Heart left ventricle (tissue), 16 donors: ENCODE results near the gene ETV3. TPM values are rescaled to one million over a fixed set of nuclear protein-coding genes. Genes with fewer than 3 reads are reported as not detected.

Experiments used
- ATAC-seq, 4 donors: fragments of 200-7000 bp; cut with Tn5 transposase; one replicate each; pipeline ENCODE4 v1.9.1; 2020 to 2022; ENCODE audit warnings: moderate library complexity in 4 of 4, mild to moderate bottlenecking in 3 of 4, moderate number of reproducible peaks in 1 of 4
- DNase-seq, 5 donors: peaks; one replicate each; pipeline ENCODE4 v3.0.0-alpha.2; 2020
- H3K27ac ChIP-seq, 12 donors: fragments of 200-600 bp; sonication (generic) in 4 of 12; one replicate each; pipeline versions ENCODE4 v1.5.0 to v1.8.0; 2016 to 2022; ENCODE audit warnings: mild to moderate bottlenecking in 2 of 12
- H3K27me3 ChIP-seq, 9 donors: fragments of 200-600 bp; sonication (generic) in 2 of 9; one replicate each; pipeline versions ENCODE4 v1.5.1 to v1.8.0; 2016 to 2022; ENCODE audit warnings: mild to moderate bottlenecking in 3 of 9
- H3K36me3 ChIP-seq, 9 donors: fragments of 200-600 bp; sonication (generic) in 2 of 9; one replicate each; pipeline versions ENCODE4 v1.5.0 to v1.8.0; 2018 to 2022; ENCODE audit warnings: mild to moderate bottlenecking in 2 of 9
- H3K4me1 ChIP-seq, 12 donors: fragments of 200-600 bp; sonication (generic) in 4 of 12; one replicate each; pipeline versions ENCODE4 v1.5.0 to v1.8.0; 2016 to 2022; ENCODE audit warnings: mild to moderate bottlenecking in 3 of 12
- H3K4me3 ChIP-seq, 12 donors: fragments of 200-600 bp; sonication (generic) in 4 of 12; one replicate each; pipeline versions ENCODE4 v1.5.0 to v1.8.0; 2017 to 2022; ENCODE audit warnings: mild to moderate bottlenecking in 9 of 12, moderate library complexity in 4 of 12
- H3K9me3 ChIP-seq, 12 donors: fragments of 200-600 bp; sonication (generic) in 4 of 12; one replicate each; pipeline versions ENCODE4 v1.5.0 to v1.8.0; 2016 to 2022; ENCODE audit warnings: mild to moderate bottlenecking in 1 of 12
- POLR2A ChIP-seq, 2 donors: fragments of 450-650 bp; IDR thresholded peaks; one replicate each; pipeline ENCODE4 v1.6.1; 2017; ENCODE audit warnings: antibody characterized with exemption in 2 of 2, mild to moderate bottlenecking in 2 of 2, moderate library complexity in 2 of 2
- WGBS, 4 donors: extraction: QIAGEN DNeasy Blood & Tissue Kit in 2 of 4; methylation state at CpG; one replicate each; pipeline versions ENCODE4 v1.1.5 to v1.1.7; 2013 to 2018; 5-methylcytosine and 5-hydroxymethylcytosine counted together
- intact Hi-C, 10 donors: fragments of 100-400 bp; cut with DNase I; formaldehyde crosslinking; loops; one replicate each; pipeline versions ENCODE4 v1.11.1 to v1.14.2; 2022
- polyA plus RNA-seq, 2 donors: library from polyadenylated mRNA; stranded (reverse); fragments of 200-250 nt; gene quantifications; one replicate each; pipeline ENCODE4 v1.2.3, GENCODE V29; 2013
- total RNA-seq, 9 donors: library from RNA; depleted of rRNA in 2 of 9; stranded (reverse); fragments of >200 nt in 2 of 9; fragmentation: NEBNext Ultra II Directional in 3 of 9; extraction: Animal tissue kit (Norgen Biotek cat#: 25700) in 3 of 9; gene quantifications; one replicate each; pipeline versions ENCODE4 v1.1.0 to v1.2.4, GENCODE V29; 2016 to 2023
- TF ChIP-seq, protein P1 (sequence below), 12 donors: fragments of 200-600 bp; sonication (generic) in 4 of 12; IDR thresholded peaks; one replicate each; pipeline versions ENCODE4 v1.5.0 to v1.8.0; 2018 to 2022; ENCODE audit warnings: antibody characterized with exemption in 12 of 12, mild to moderate bottlenecking in 5 of 12
- donor health status: ischemic (EF 13 %, LVEDD 7.1; RV severe dilation, severe dysfunction).
- donor health status: healthy with polysubstance abuse.
- donor health status: DM: no; HTN: yes; CAD: no.
- donor health status: DM: no; HTN: no; CAD: no.
- donor health status: ischemic (EF 25% LVEDD 6.9; RV normal size, moderate dysfunction).
- donor health status: ischemic (EF 25% LVEDD 5.7; RV mildly dilated, moderate dysfunction).
- donor health status: healthy.
- donor health status: DM: yes; HTN: yes; CAD: no.
- donor health status: ischemic (EF 35%, LVEDD 5.7; RV mildly dilated, moderate dysfunction).
- donor health status: nonischemic (EF 11% LVEDD 7.7; RV severe dilation, severe dysfunction).
- donor health status: DM: yes; HTN: yes; CAD: no.
- donor health status: PGD.
- donor health status: ischemic (EF 29% LVEDD 5.4; RV normal size, mild dysfunction).
- donor health status: nonischemic (EF 23%, LVEDD 6.1; RV moderate dilation, normal function).

ETV3 gene
- total and polyA plus RNA-seq, 11 donors: 4.5 to 24.3 (median 15.9) TPM

GRCh38 chr1:157098519-157098918 is 39.7 kb downstream of the ETV3 start:
- DNase-seq (no peak), ATAC-seq (no peak)
- no peaks in the 10 kb centered on the region for H3K9me3 ChIP-seq
- intact Hi-C loops: loop anchor here in 3 of 10 donors (10.0 kb wide), 2 partner anchors 386 to 396 kb away; no protein-coding TSS in a partner anchor
- TF ChIP-seq, protein P1, sequence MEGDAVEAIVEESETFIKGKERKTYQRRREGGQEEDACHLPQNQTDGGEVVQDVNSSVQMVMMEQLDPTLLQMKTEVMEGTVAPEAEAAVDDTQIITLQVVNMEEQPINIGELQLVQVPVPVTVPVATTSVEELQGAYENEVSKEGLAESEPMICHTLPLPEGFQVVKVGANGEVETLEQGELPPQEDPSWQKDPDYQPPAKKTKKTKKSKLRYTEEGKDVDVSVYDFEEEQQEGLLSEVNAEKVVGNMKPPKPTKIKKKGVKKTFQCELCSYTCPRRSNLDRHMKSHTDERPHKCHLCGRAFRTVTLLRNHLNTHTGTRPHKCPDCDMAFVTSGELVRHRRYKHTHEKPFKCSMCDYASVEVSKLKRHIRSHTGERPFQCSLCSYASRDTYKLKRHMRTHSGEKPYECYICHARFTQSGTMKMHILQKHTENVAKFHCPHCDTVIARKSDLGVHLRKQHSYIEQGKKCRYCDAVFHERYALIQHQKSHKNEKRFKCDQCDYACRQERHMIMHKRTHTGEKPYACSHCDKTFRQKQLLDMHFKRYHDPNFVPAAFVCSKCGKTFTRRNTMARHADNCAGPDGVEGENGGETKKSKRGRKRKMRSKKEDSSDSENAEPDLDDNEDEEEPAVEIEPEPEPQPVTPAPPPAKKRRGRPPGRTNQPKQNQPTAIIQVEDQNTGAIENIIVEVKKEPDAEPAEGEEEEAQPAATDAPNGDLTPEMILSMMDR (IDR thresholded peaks at IDR 0.05): no peak
- TF ChIP-seq POLR2A (IDR thresholded peaks at IDR 0.05): no peak
- H3K27ac ChIP-seq: no peak overlapping the region
- WGBS, 4 donors: 89 to 95% (median 94%) methylated on average over 9 of the region's 9 CpGs
- no peaks in the 10 kb centered on the region for H3K27me3 ChIP-seq
- peaks cover 0 to under 1% (median 0%) of the 10 kb centered on the region in 12 donors for H3K4me1 ChIP-seq
- H3K4me3 ChIP-seq: no peak overlapping the region
- no peaks in the 10 kb centered on the region for H3K36me3 ChIP-seq

GRCh38 chr1:157097692-157098091 is 40.5 kb downstream of the ETV3 start:
- no peaks in the 10 kb centered on the region for H3K36me3 ChIP-seq
- peaks cover 0 to 8% (median 4%) of the 10 kb centered on the region in 12 donors for H3K4me1 ChIP-seq
- ATAC-seq (no peak), DNase-seq (no peak)
- no peak for TF ChIP-seq POLR2A (IDR thresholded peaks at IDR 0.05)
- TF ChIP-seq, protein P1 (IDR thresholded peaks at IDR 0.05): no peak
- no peaks in the 10 kb centered on the region for H3K27me3 ChIP-seq
- WGBS, 4 donors: 69 to 76% (median 73%) methylated on average over 6 of the region's 6 CpGs
- no peak overlapping the region for H3K27ac ChIP-seq
- no peaks in the 10 kb centered on the region for H3K9me3 ChIP-seq
- no peak overlapping the region for H3K4me3 ChIP-seq
- intact Hi-C loops: loop anchor here in 3 of 10 donors (10.0 kb wide), 2 partner anchors 387 to 397 kb away; no protein-coding TSS in a partner anchor

- Histone ChIP-seq H3K27me3 (no peaks in the 10 kb centered on the region), H3K36me3 (no peaks in the 10 kb centered on the region), H3K4me1 (peaks cover 0 to 10% (median 4%) of the 10 kb centered on the region in 12 donors), H3K27ac (no peak overlapping the region), H3K4me3 (no peak overlapping the region), H3K9me3 (no peaks in the 10 kb centered on the region)
- TF ChIP-seq POLR2A (IDR thresholded peaks at IDR 0.05): no peak
- TF ChIP-seq, protein P1 (IDR thresholded peaks at IDR 0.05): no peak
- intact Hi-C loops: loop anchor here in 3 of 10 donors (10.0 kb wide), 2 partner anchors 388 to 398 kb away; no protein-coding TSS in a partner anchor
- 80 to 91% (median 86%) methylated on average over 6 of the region's 6 CpGs for WGBS, 4 donors
- ATAC-seq: no peak
- DNase-seq: no peak
These were observed 41.3 kb downstream of the ETV3 start for GRCh38 chr1:157096881-157097280.

- H3K9me3 ChIP-seq: no peaks in the 10 kb centered on the region
- H3K4me1 ChIP-seq: peaks cover 0 to 15% (median 4%) of the 10 kb centered on the region in 12 donors
- no peak overlapping the region for H3K4me3 ChIP-seq
- ATAC-seq: no peak
- H3K36me3 ChIP-seq: no peaks in the 10 kb centered on the region
- intact Hi-C loops: loop anchor here in 3 of 10 donors (10.0 kb wide), 2 partner anchors 389 to 399 kb away; no protein-coding TSS in a partner anchor
- DNase-seq: no peak
- WGBS, 4 donors: 88 to 96% (median 93%) methylated on average over 2 of the region's 2 CpGs
- H3K27me3 ChIP-seq: no peaks in the 10 kb centered on the region
- H3K27ac ChIP-seq: no peak overlapping the region
- no peak for TF ChIP-seq POLR2A (IDR thresholded peaks at IDR 0.05)
- TF ChIP-seq, protein P1 (IDR thresholded peaks at IDR 0.05): no peak
These were observed 42.6 kb downstream of the ETV3 start for GRCh38 chr1:157095551-157095950.
